ENCODE data around the gene FUCA2. TPM values are rescaled to one million over a fixed set of nuclear protein-coding genes. Genes with fewer than 3 reads are reported as not detected.

FUCA2 gene
- total RNA-seq, 1 experiment from 2014 or later = 72.1 TPM

GRCh38 chr6:143535189-143535614 is 23.7 kb upstream of the FUCA2 start:
- H2BK20ac ChIP-seq (ENCODE audit: low read depth, low read length, poor library complexity, severe bottlenecking) = no peak overlapping the region
- H4K91ac ChIP-seq (ENCODE audit: insufficient read length, low read depth, low read length) = no peak overlapping the region
- no peaks in the 10 kb centered on the region for H3K9me3 Mint-ChIP-seq
- H3K27ac ChIP-seq (ENCODE audit: insufficient read length, low read depth, low read length) = no peak overlapping the region
- H3K27me3 Mint-ChIP-seq (ENCODE audit: low read depth) = peaks cover 48% of the 10 kb centered on the region
- no peak overlapping the region for H3K23ac ChIP-seq (ENCODE audit: insufficient read length, low read depth, low read length)
- H3K79me2 ChIP-seq (ENCODE audit: insufficient read depth, low read length) = no peaks in the 10 kb centered on the region
- no peak for DNase-seq
- H3K4me1 ChIP-seq (ENCODE audit: insufficient read depth, low read length) = peaks cover 4% of the 10 kb centered on the region; the same call in 1 of the 2 replicates
- no peak overlapping the region for H3K4ac ChIP-seq (ENCODE audit: low read depth, low read length)
- H3K4me2 ChIP-seq (ENCODE audit: insufficient read depth, insufficient read length, low read length) = no peak overlapping the region
- H2BK120ac ChIP-seq (ENCODE audit: low read depth, low read length, poor library complexity, severe bottlenecking) = no peak overlapping the region
- H2BK12ac ChIP-seq (ENCODE audit: insufficient read length, low read depth, low read length) = no peak overlapping the region
- no CpG with 5 or more reads among the region's 5 CpGs for WGBS (ENCODE audit: extremely low coverage, insufficient read length, low lambda C conversion rate)
- H3K79me1 ChIP-seq (ENCODE audit: insufficient read depth, low read depth, low read length, poor library complexity, severe bottlenecking) = no peaks in the 10 kb centered on the region
- H3K27ac Mint-ChIP-seq = no peak overlapping the region
- H4K8ac ChIP-seq (replicated peaks; ENCODE audit: insufficient read length, low read depth, low read length) = no peak overlapping the region
- peaks cover 18 to 23% of the 10 kb centered on the region in 2 experiments for H3K4me1 Mint-ChIP-seq
- no peak overlapping the region for H2AFZ ChIP-seq (ENCODE audit: low read length)
- H3K56ac ChIP-seq (ENCODE audit: insufficient read length, low read depth, low read length) = no peak overlapping the region
- H3K27me3 ChIP-seq (ENCODE audit: insufficient read depth, low read length) = peaks cover 4% of the 10 kb centered on the region; the same call in 1 of the 2 replicates
- H2AK5ac ChIP-seq (ENCODE audit: insufficient read length, low read length) = no peak overlapping the region
- H3K18ac ChIP-seq (ENCODE audit: insufficient read length, low read depth, low read length) = no peak overlapping the region
- H3K9me3 ChIP-seq (ENCODE audit: control insufficient read depth, low read depth, low read length) = no peaks in the 10 kb centered on the region
- H3T11ph ChIP-seq (ENCODE audit: low read length) = no peak overlapping the region
- no peak overlapping the region for H3K9ac ChIP-seq (ENCODE audit: extremely low read depth, insufficient read length, low read length)
- no peak overlapping the region for H2BK15ac ChIP-seq (ENCODE audit: low read depth, low read length)
- H3K36me3 Mint-ChIP-seq (ENCODE audit: insufficient read depth in 1 of 3, low read depth in 3 of 3) = no peaks in the 10 kb centered on the region; a peak in 1 of 7 replicates
- no peaks in the 10 kb centered on the region for H4K20me1 ChIP-seq (ENCODE audit: control insufficient read depth, insufficient read depth, insufficient read length)
- no peak overlapping the region for H4K5ac ChIP-seq (ENCODE audit: insufficient read length, low read depth, low read length)
- H3K23me2 ChIP-seq (ENCODE audit: insufficient read length, low read depth, low read length, poor library complexity, severe bottlenecking) = peaks cover 9% of the 10 kb centered on the region
- TF ChIP-seq CTCF (conservative IDR thresholded peaks at IDR 0.05) = no peak
- H3K4me3 Mint-ChIP-seq = no peak overlapping the region
- no peak overlapping the region for H2BK5ac ChIP-seq (ENCODE audit: insufficient read length, low read length)
- H3K14ac ChIP-seq (ENCODE audit: insufficient read depth, low read length) = no peak overlapping the region
